CD4-positive, alpha-beta T cell treated with Interleukin-6 for 4 hours (primary cell): Measurements from ENCODE around the gene FAIM.

Experiments
- DNase-seq: peaks from one replicate; pipeline ENCODE4 v3.0.0-alpha.2; 2020; ENCODE audit warnings: mixed read lengths

FAIM gene

DNA sequence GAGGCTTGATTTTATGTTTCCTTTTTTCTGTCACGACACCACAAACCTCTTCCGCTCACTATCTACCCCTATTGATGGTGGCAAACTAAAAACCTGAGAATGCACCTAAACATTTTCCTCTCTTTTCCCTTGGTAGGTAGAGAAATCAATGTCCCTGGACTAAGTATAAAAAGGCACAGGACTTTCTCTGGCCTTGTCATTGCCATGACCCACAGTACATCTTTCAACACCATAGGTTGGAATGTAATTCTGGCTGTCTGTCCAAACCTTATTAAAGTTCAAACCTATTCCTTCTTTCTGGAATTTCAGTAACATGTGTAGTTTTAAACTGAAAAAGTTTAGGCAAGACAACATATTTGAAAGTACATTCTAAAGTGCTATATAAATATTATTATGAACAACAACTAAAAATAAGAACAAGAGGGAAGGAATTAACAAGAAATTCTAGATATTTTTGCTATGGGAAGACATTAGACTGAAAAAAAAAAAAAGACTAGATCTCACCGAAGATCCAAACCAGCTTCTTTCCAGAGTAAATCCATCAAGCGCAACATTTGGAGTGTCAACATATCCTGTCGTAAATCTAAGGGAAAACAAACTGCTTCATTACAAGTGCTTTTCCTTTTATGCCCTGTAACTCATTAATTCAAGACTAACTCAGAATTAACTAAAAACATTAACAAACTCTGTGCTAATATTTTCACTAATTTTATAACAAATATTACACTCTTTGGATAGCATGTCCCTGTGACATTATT is 73.1 kb downstream of the FAIM start:
- no peak for DNase-seq

DNA sequence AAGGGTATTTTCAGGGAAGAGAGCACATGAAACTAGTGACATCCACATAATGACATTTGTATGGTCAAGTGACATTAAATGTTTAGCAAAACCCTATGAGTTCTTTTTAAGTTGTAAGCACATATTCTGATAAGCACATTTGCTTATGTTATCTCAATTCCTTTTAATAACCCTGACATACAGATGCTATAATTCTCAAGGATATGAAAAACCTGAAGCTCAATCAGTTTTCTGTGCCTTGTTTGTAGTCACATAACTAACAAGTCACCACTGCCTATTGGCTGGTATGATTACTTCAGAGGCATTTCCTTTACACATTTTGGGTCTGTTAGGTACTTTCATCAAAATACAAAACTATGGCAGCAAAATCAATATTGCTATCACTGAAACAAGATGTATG is 74.1 kb downstream of the FAIM start:
- no peak for DNase-seq
